H1 (cell line): ENCODE data around the gene SIPA1L3. TPM values are rescaled to one million over a fixed set of nuclear protein-coding genes. Genes with fewer than 3 reads are reported as not detected.

Experiments
- CTCF ChIA-PET: fragments of 300-600 bp; sonication (Branson Sonifier 250); formaldehyde crosslinking; loops from one replicate; lab custom pipeline; 2021; ENCODE audit not compliant: partially characterized antibody; lab: Charles Lee
- POLR2A ChIA-PET: fragments of 300-600 bp; sonication (Branson Sonifier 250); formaldehyde crosslinking; loops from one replicate; lab custom pipeline; 2021; ENCODE audit warnings: inconsistent platforms; ENCODE audit not compliant: partially characterized antibody; lab: Charles Lee
- DNase-seq, 2 experiments: peaks; one replicate each; pipeline versions ENCODE4 v3.0.0 to v3.0.0-alpha.2; 2010 to 2022; ENCODE audit warnings: low spot score in 2 of 2, low read depth in 1 of 2, mixed read lengths in 1 of 2
- FAIRE-seq: peaks from 2 replicates; lab custom pipeline; 2011; peaks lifted over from hg19 to GRCh38; lab: Jason Lieb, UNC
- H2AFZ ChIP-seq: 2 replicates; pipeline ENCODE4 v1.8.1; 2012; ENCODE audit warnings: low read length, inconsistent platforms
- H2AK5ac ChIP-seq: 2 replicates; pipeline ENCODE4 v1.6.1; 2013; ENCODE audit warnings: low read depth, low read length
- H2BK120ac ChIP-seq: replicated peaks from 2 replicates; pipeline ENCODE3; 2013; ENCODE audit warnings: low read depth, low read length, inconsistent platforms
- H2BK12ac ChIP-seq: 2 replicates; pipeline ENCODE4 v1.6.1; 2013; ENCODE audit warnings: low read depth, low read length
- H2BK15ac ChIP-seq: 2 replicates; pipeline ENCODE4 v1.6.1; 2013; ENCODE audit warnings: low read length
- H2BK20ac ChIP-seq: 2 replicates; pipeline ENCODE4 v1.6.1; 2013; ENCODE audit warnings: low read length
- H2BK5ac ChIP-seq: 2 replicates; pipeline ENCODE4 v1.6.1; 2013; ENCODE audit warnings: low read depth, low read length
- H3K14ac ChIP-seq: 2 replicates; pipeline ENCODE4 v1.6.1; 2013; ENCODE audit warnings: inconsistent platforms; ENCODE audit not compliant: insufficient read length
- H3K18ac ChIP-seq: 2 replicates; pipeline ENCODE4 v1.6.1; 2013; ENCODE audit warnings: low read length; ENCODE audit errors: extremely low read depth
- H3K23ac ChIP-seq: 2 replicates; pipeline ENCODE4 v1.6.1; 2013; ENCODE audit warnings: inconsistent platforms; ENCODE audit not compliant: insufficient read length
- H3K23me2 ChIP-seq: 2 replicates; pipeline ENCODE4 v1.6.1; 2013; ENCODE audit warnings: low read depth, low read length
- H3K27ac ChIP-seq: 2 replicates; pipeline ENCODE4 v1.6.1; 2011; ENCODE audit warnings: low read depth, low read length, inconsistent platforms
- H3K27me3 ChIP-seq, 4 experiments: replicated peaks in 1 of 4; 1 replicate in 1 of 4; 2 replicates in 3 of 4; pipeline versions ENCODE4 v1.6.1 to v1.8.1; 2011 to 2013; ENCODE audit warnings: low read length in 3 of 4, mild to moderate bottlenecking in 3 of 4, inconsistent platforms in 2 of 4, mixed read lengths in 2 of 4, moderate library complexity in 1 of 4; ENCODE audit not compliant: control insufficient read depth in 3 of 4, insufficient read depth in 3 of 4; ENCODE audit errors: extremely low read depth in 1 of 4
- H3K36me3 ChIP-seq, 4 experiments: 2 replicates each; pipeline versions ENCODE4 v1.6.1 to v1.8.1; 2011 to 2013; ENCODE audit warnings: mild to moderate bottlenecking in 4 of 4, low read length in 3 of 4, moderate library complexity in 2 of 4, control low read depth in 1 of 4, inconsistent platforms in 1 of 4; ENCODE audit not compliant: insufficient read depth in 4 of 4, control insufficient read depth in 2 of 4
- H3K4ac ChIP-seq: replicated peaks from 2 replicates; pipeline ENCODE3; 2013; ENCODE audit warnings: low read length, low read depth, mixed read lengths, inconsistent platforms; ENCODE audit not compliant: insufficient read length
- H3K4me1 ChIP-seq, 4 experiments: replicated peaks in 1 of 4; 1 replicate in 1 of 4; 2 replicates in 3 of 4; pipeline versions ENCODE4 v1.6.1 to v1.8.1; 2011 to 2013; ENCODE audit warnings: low read length in 3 of 4, inconsistent platforms in 2 of 4, mixed read lengths in 1 of 4; ENCODE audit not compliant: insufficient read depth in 4 of 4, control insufficient read depth in 3 of 4
- H3K4me2 ChIP-seq, 2 experiments: 2 replicates each; pipeline versions ENCODE4 v1.6.1 to v1.8.1; 2011 to 2013; ENCODE audit warnings: low read depth in 2 of 2, low read length in 2 of 2, control low read depth in 1 of 2, inconsistent platforms in 1 of 2, mild to moderate bottlenecking in 1 of 2; ENCODE audit not compliant: insufficient read depth in 1 of 2
- H3K4me3 ChIP-seq, 4 experiments: fragments of 200-600, 300-600 bp in 1 of 4; sonication (generic), shearing (Covaris generic), sonication (Bioruptor Twin) in 1 of 4; 2 replicates each; pipeline versions ENCODE4 v1.5.1 to v1.8.1; 2011 to 2016; ENCODE audit warnings: low read length in 4 of 4, low read depth in 3 of 4, control low read depth in 2 of 4, inconsistent platforms in 2 of 4, mild to moderate bottlenecking in 2 of 4, mixed read lengths in 1 of 4, moderate library complexity in 1 of 4; ENCODE audit not compliant: insufficient read depth in 2 of 4; ENCODE audit errors: extremely low read depth in 1 of 4
- H3K56ac ChIP-seq: replicated peaks from 2 replicates; pipeline ENCODE3; 2013; ENCODE audit warnings: low read depth, mild to moderate bottlenecking, mixed read lengths, low read length, inconsistent platforms; ENCODE audit not compliant: insufficient read length
- H3K79me1 ChIP-seq: 2 replicates; pipeline ENCODE4 v1.6.1; 2013; ENCODE audit warnings: low read depth, low read length, control low read depth
- H3K79me2 ChIP-seq, 2 experiments: 2 replicates each; pipeline versions ENCODE4 v1.6.1 to v1.8.1; 2012 to 2013; ENCODE audit warnings: low read length in 2 of 2, mild to moderate bottlenecking in 2 of 2, inconsistent platforms in 1 of 2; ENCODE audit not compliant: insufficient read depth in 2 of 2, control insufficient read depth in 1 of 2
- H3K9ac ChIP-seq, 4 experiments: replicated peaks in 1 of 4; 1 replicate in 1 of 4; 2 replicates in 3 of 4; pipeline versions ENCODE4 v1.6.1 to v1.8.1; 2011 to 2013; ENCODE audit warnings: low read depth in 3 of 4, low read length in 3 of 4, control low read depth in 2 of 4, mild to moderate bottlenecking in 2 of 4, moderate library complexity in 2 of 4, inconsistent platforms in 1 of 4; ENCODE audit errors: extremely low read depth in 1 of 4
- H3K9me3 ChIP-seq, 2 experiments: 2 replicates each; pipeline versions ENCODE4 v1.6.1 to v1.8.1; 2012 to 2013; ENCODE audit warnings: mild to moderate bottlenecking in 2 of 2, moderate library complexity in 2 of 2, control low read depth in 1 of 2, inconsistent platforms in 1 of 2, low read depth in 1 of 2, low read length in 1 of 2, mixed read lengths in 1 of 2; ENCODE audit not compliant: insufficient read depth in 2 of 2
- H4K20me1 ChIP-seq, 2 experiments: replicated peaks in 1 of 2; 2 replicates each; pipeline versions ENCODE3 to v1.8.1; 2011 to 2013; ENCODE audit warnings: inconsistent platforms in 2 of 2, low read length in 2 of 2, mild to moderate bottlenecking in 1 of 2; ENCODE audit not compliant: insufficient read depth in 2 of 2, control insufficient read depth in 1 of 2
- H4K5ac ChIP-seq: 2 replicates; pipeline ENCODE4 v1.6.1; 2013; ENCODE audit warnings: low read length, low read depth, mixed read lengths, inconsistent platforms; ENCODE audit not compliant: insufficient read length
- H4K8ac ChIP-seq: 2 replicates; pipeline ENCODE4 v1.8.0; 2013; ENCODE audit warnings: mild to moderate bottlenecking, moderate library complexity, low read length, inconsistent platforms; ENCODE audit not compliant: insufficient read depth; ENCODE audit errors: extremely low read depth
- H4K91ac ChIP-seq: replicated peaks from 2 replicates; pipeline ENCODE3; 2013; ENCODE audit warnings: low read length, mixed read lengths, inconsistent platforms; ENCODE audit not compliant: insufficient read length
- WGBS, 2 experiments: shearing (Covaris generic) in 1 of 2; methylation state at CpG; one replicate each; pipeline versions ENCODE4 v1.1.6 to v1.1.7; 2013 to 2015; ENCODE audit warnings: low lambda C conversion rate in 2 of 2, mixed read lengths in 2 of 2, inconsistent platforms in 1 of 2, low coverage in 1 of 2, missing lambda C conversion rate in 1 of 2; ENCODE audit not compliant: insufficient replicate concordance in 2 of 2, insufficient coverage in 1 of 2, insufficient read length in 1 of 2; ENCODE audit errors: extremely low coverage in 1 of 2, missing lambda C conversion rate in 1 of 2; 5-methylcytosine and 5-hydroxymethylcytosine counted together
- polyA plus RNA-seq, 7 experiments: library from polyadenylated mRNA; depleted of rRNA in 3 of 7; stranded (reverse) in 5 of 7; unstranded in 2 of 7; fragments of >200 nt in 5 of 7; fragments of 200-250 nt in 2 of 7; gene quantifications; 1 replicate in 5 of 7; 2 replicates in 1 of 7; 4 replicates in 1 of 7; pipeline versions ENCODE4 v1.2.1 to v1.2.3, GENCODE V29; 2011 to 2013; ENCODE audit warnings: missing spikeins in 2 of 7, mixed read lengths in 2 of 7
- total RNA-seq: library from RNA; stranded (reverse); fragmentation: NEBNext Ultra II Directional; extraction: Animal tissue kit (Norgen Biotek cat#: 25700); gene quantifications from 2 replicates; pipeline ENCODE4 v1.2.1, GENCODE V29; 2021

The SIPA1L3 gene
- total and polyA plus RNA-seq, 2 of the 8 experiments (the other 6 are each of a cell fraction or from before 2014, with no cell fraction given): 15.0 to 54.9 TPM

DNA sequence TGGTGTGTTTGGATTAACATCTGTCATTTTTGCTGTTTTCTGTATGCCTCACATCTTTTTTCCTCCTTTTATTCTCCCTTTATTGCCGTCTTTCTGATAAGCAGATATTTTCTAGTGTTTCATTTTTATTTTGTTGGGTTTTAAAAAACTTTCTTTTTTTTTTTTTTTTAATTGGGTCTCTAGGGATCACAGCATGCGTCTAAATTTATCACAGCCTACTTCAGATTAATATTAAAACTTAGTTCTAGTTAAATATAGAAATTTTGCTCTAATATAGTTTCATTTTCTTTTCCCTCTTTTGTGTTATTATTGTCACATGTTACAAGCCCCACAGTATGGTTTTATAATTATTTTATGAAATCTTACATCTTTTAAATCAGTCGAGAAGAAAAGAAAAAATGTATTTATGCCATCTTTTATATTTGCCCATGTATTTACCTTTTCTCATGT lies 52.7 kb downstream of the SIPA1L3 start:
- no peak overlapping the region for H4K8ac ChIP-seq
- H4K91ac ChIP-seq: no peak overlapping the region
- H3K36me3 ChIP-seq: peaks cover 0 to 2% (median 0%) of the 10 kb centered on the region in 4 experiments; a peak in 1 of 8 replicates
- H3K27ac ChIP-seq: no peak overlapping the region
- H3K79me1 ChIP-seq: peaks cover 5% of the 10 kb centered on the region; the same call in 1 of the 2 replicates
- FAIRE-seq (no peak), DNase-seq (no peak)
- no peak overlapping the region for H2BK5ac ChIP-seq
- H2AK5ac ChIP-seq: no peak overlapping the region
- H2AFZ ChIP-seq: no peak overlapping the region
- ChIA-PET POLR2A (no interaction called here), CTCF (no interaction called here)
- no peak overlapping the region for H3K9ac ChIP-seq
- no peak overlapping the region for H3K14ac ChIP-seq
- H4K5ac ChIP-seq: no peak overlapping the region
- 0 out of 4 replicates have a peak, but pooled peaks cover 0 to 3% of the 10 kb centered on the region in 2 experiments for H3K9me3 ChIP-seq
- no peak overlapping the region for H2BK12ac ChIP-seq
- H2BK120ac ChIP-seq: no peak overlapping the region
- H3K23me2 ChIP-seq: no peaks in the 10 kb centered on the region
- no peak overlapping the region for H2BK15ac ChIP-seq
- no peak overlapping the region for H3K4me2 ChIP-seq
- H3K56ac ChIP-seq: no peak overlapping the region
- no peaks in the 10 kb centered on the region for H3K27me3 ChIP-seq
- no peak overlapping the region for H2BK20ac ChIP-seq
- 94% methylated on average over 3 of the region's 3 CpGs; no CpG with 5 or more reads in 1 of the 2 experiments for WGBS, 2 experiments
- no peak overlapping the region for H3K23ac ChIP-seq
- no peak overlapping the region for H3K4ac ChIP-seq
- peaks cover 0 to 2% (median 0%) of the 10 kb centered on the region in 4 experiments; a peak in 3 of 7 replicates for H3K4me1 ChIP-seq
- H3K4me3 ChIP-seq: no peak overlapping the region
- peaks cover 0 to 3% of the 10 kb centered on the region in 2 experiments for H4K20me1 ChIP-seq
- H3K18ac ChIP-seq: no peak overlapping the region
- H3K79me2 ChIP-seq: peaks cover 5 to 74% of the 10 kb centered on the region in 2 experiments
